GM19043 (cell line): Measurements from ENCODE around the gene FOXO1.

Experiments used
- ATAC-seq: cut with Tn5 transposase; IDR thresholded peaks from one replicate; pipeline ENCODE4 v1.9.1; 2021; ENCODE audit warnings: low read depth; ENCODE audit not compliant: unreplicated experiment

The FOXO1 gene

GRCh38 chr13:40517486-40518480 is 148.7 kb downstream of the FOXO1 start:
- ATAC-seq = peak; percentile 77

- ATAC-seq = no peak
These were observed 150.7 kb downstream of the FOXO1 start for GRCh38 chr13:40515702-40516101.

- ATAC-seq = no peak
These were observed 151.6 kb downstream of the FOXO1 start for GRCh38 chr13:40514802-40515201.

GRCh38 chr13:40509876-40510275 is 156.6 kb downstream of the FOXO1 start:
- no peak for ATAC-seq

- no peak for ATAC-seq
These were observed 157.6 kb downstream of the FOXO1 start for GRCh38 chr13:40508767-40509342.

- ATAC-seq = no peak
These were observed 158.3 kb downstream of the FOXO1 start for GRCh38 chr13:40508127-40508526.

- no peak for ATAC-seq
These were observed 159.6 kb downstream of the FOXO1 start for GRCh38 chr13:40506592-40507446.
